Putamen (tissue), 1 donor: ENCODE measurements around the gene SAG.
"Not testable (repeated sequence)": the region's sequence is repeated elsewhere in the genome, so short reads cannot be mapped to it uniquely, and the experiment has no call there.

ENCODE experiments used
- DNase-seq: peaks from one replicate; pipeline ENCODE4 v3.0.0-alpha.2; 2016; ENCODE audit warnings: low spot score

Gene SAG

GRCh38 chr2:233356546-233357308 lies 49.1 kb downstream of the SAG start:
- DNase-seq: no peak

- DNase-seq: no peak
These were observed 50.7 kb downstream of the SAG start for GRCh38 chr2:233358335-233358734.

- DNase-seq: no peak
These were observed 51.3 kb downstream of the SAG start for GRCh38 chr2:233358947-233359346.

GRCh38 chr2:233359823-233360222 lies 52.2 kb downstream of the SAG start:
- no peak for DNase-seq

- no peak for DNase-seq
These were observed 53.2 kb downstream of the SAG start for GRCh38 chr2:233360771-233361176.

- no peak for DNase-seq
These were observed 53.7 kb downstream of the SAG start for GRCh38 chr2:233361297-233361696.

- DNase-seq: no peak
These were observed 55.1 kb downstream of the SAG start for GRCh38 chr2:233362742-233363141.

DNA sequence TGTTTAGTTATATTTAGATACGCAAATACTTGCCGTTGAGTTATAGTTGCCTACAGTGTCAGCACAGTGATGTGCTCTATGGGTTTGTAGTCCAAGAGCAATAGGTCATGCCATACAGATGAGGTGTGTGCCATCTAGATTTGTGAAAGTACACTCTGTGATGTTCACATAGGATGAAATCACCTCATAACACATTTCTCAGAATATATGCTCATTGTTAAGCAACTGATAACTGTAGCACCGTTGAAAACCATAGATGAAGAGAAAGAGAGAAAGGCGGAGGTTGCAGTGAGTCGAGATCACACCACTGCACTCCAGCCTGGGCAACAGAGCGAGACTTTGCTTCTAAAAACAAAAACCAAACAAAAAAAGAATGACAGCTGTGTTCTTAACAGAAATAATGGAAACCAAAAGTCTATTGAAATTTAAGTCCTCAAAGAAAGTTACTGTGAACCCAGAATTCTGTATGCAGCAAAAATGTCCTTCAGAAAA lies 56.2 kb downstream of the SAG start:
- no peak for DNase-seq

- DNase-seq: no peak
These were observed 58.4 kb downstream of the SAG start for GRCh38 chr2:233365861-233366520.

- DNase-seq: no peak
These were observed 60.0 kb downstream of the SAG start for GRCh38 chr2:233367586-233367985.

- no peak for DNase-seq
These were observed 61.1 kb downstream of the SAG start for GRCh38 chr2:233368756-233369155.

GRCh38 chr2:233369462-233369861 lies 61.8 kb downstream of the SAG start:
- no peak for DNase-seq

DNA sequence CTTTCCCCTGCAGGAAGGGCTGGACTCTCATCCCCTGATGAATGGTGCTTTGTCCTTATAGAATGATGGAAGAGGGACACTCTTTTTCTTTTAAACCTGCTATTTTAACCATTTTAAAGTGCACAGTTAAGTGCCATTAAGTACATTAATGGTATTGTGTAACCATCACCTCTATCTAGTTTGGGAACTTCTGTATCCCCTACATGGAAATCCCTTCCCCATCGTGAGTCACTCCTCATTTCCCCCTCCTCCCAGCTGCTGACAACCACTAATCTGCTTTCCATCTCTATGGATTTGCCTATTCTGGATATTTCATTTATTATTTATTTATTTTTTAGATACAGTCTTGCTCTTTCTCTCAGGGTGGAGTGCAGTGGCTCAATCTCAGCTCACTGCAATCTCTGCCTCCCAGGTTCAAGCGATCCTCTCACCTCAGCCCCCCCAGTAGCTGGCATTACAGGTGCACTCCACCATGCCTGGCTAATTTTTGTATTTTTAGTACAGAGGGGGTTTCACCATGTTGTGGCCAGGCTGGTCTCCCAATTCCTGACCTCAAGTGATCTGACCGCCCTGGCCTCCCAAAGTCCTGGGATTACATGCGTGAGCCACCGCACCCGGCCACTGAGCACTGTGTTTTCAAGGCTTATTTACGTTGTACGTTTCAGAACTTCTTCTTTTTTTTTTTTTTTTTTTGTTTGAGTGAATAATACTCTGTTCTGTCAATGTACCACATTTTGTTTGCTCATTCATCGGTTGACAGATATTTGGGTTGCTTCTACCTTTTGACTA lies 62.5 kb downstream of the SAG start:
- DNase-seq: no peak

DNA sequence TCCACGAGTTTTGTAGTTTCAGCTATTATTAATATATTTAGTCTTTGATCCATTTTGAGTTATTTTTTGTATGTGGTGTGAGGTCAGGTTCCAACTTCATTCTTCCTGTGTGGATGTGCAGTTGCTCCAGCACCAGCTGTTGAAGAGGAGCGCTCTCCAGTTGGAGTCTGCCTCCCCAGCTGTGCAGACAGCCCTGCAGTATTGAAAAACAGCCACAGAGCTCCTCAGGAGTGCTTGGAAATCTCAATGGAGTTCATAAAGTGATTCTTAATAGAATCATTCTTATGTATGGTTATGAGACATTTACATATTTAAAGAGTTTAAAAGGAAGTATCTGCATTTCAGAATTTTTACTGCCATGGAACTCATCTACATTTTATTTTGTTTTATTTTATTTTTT lies 64.0 kb downstream of the SAG start:
- no peak for DNase-seq

DNA sequence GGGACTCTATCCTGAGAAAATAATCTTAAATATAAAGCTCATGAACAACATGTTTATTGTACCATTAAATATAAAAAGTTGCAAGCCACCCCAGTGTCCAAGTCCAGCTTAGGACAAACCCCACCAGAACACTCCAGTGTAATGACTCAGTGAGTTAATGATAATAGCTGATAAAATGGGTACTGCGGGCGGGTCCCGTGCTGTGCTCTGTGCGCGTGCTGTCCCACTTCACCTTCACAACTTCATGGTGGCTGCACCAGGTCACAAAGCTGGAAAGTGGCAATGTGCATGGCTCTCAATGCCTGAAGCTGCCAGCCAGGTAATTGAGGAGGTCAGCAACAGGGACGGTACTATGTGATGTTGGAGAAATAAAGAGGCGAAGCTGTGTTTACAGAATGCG lies 65.2 kb downstream of the SAG start:
- no peak for DNase-seq

GRCh38 chr2:233373316-233373715 lies 65.7 kb downstream of the SAG start:
- no peak for DNase-seq

GRCh38 chr2:233374776-233375175 lies 67.2 kb downstream of the SAG start:
- not testable (repeated sequence) for DNase-seq

DNA sequence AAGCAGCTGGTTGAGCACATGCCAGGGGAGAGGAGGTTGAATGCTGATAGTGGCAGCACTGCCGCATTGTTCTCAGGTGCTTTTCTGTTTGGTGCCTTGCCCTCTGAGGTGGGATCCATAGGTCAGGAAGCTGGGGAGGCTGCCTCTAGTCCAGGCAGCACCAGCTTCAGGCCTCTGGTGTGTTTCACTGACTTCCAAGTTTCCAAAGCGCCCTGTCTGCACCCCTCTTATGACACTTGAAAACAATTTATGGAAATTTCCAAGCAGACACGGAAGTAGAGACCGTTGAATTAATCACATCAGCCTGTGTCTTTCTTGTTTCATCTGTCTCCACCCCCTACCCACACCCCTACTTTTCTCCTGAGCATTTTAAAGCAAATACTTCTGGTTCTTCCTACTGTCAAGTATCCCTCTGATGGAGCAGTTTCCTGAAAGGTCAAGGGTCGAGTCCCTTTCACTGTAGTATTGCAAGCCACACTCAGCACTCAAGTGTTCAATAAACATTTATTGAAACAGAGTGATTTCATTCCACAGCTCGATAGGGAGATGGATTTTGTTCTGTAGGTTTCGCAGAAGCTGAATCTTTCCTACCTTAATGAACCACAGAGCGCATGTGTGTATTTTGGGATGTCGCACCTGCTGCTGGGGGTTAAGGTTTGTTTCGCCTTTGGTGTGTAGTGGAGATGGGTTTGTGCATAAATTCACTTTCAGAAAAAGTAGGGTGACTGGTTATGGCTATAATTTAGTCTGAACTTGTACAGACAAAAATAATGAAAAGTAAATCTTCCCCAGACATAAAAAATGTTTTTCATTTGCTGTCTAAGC lies 68.1 kb downstream of the SAG start:
- no peak for DNase-seq

DNA sequence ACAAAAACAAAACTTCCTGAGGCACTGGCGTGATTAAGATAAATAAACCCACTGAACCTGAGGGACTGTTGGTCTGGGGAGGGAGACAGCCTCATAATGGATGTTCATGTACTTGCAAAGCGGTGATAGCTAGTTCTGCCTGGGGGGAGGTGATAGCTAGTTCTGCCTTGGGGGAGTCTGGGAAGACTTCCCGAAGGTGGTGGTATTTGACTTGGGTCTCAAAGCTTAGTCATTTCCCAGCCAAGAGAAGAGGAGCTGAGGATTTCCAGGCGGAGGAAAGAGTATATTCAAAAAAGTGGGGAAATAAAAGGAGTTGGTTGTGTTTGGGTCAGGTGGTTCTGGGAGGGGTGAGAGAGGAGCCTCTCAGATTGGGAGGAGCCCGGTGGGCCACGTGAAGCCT lies 71.4 kb downstream of the SAG start:
- no peak for DNase-seq

GRCh38 chr2:233379441-233379840 lies 71.8 kb downstream of the SAG start:
- DNase-seq: no peak

GRCh38 chr2:233380132-233380895 lies 72.7 kb downstream of the SAG start:
- DNase-seq: no peak
